Naive thymus-derived CD4-positive, alpha-beta T cell (primary cell): Measurements from ENCODE around the gene CXCR6. TPM values are rescaled to one million over a fixed set of nuclear protein-coding genes. Genes with fewer than 3 reads are reported as not detected.

Experiments
- ATAC-seq: fragments of 150-1000 bp; cut with Tn5 transposase; 2 replicates; pipeline ENCODE4 v1.10.0; 2021; ENCODE audit warnings: mild to moderate bottlenecking, moderate library complexity
- CTCF ChIA-PET: fragments of 350-600 bp; sonication (Branson Sonifier 250); formaldehyde crosslinking; loops from one replicate; lab custom pipeline; 2021; ENCODE audit warnings: antibody characterized with exemption; lab: Charles Lee
- POLR2A ChIA-PET: fragments of 350-600 bp; sonication (Branson Sonifier 250); formaldehyde crosslinking; loops from one replicate; lab custom pipeline; 2021; ENCODE audit warnings: antibody characterized with exemption, inconsistent platforms; lab: Charles Lee
- DNase-seq, 9 donors: peaks; one replicate each; pipeline versions ENCODE4 v3.0.0 to v3.0.0-alpha.2; 2020 to 2022; ENCODE audit warnings: mixed read lengths in 1 of 9
- H3K27ac ChIP-seq: one replicate; pipeline ENCODE4 v1.7.0; 2013; ENCODE audit warnings: mild to moderate bottlenecking, low read depth, low read length, moderate library complexity
- H3K27me3 ChIP-seq, 2 donors: one replicate each; pipeline ENCODE4 v1.7.0; 2013; ENCODE audit warnings: low read length in 2 of 2, mild to moderate bottlenecking in 2 of 2, moderate library complexity in 2 of 2; ENCODE audit not compliant: control insufficient read depth in 2 of 2, insufficient read depth in 2 of 2
- H3K36me3 ChIP-seq, 3 experiments: 1 replicate in 2 of 3; 2 replicates in 1 of 3; pipeline ENCODE4 v1.7.0; 2013; ENCODE audit warnings: low read length in 3 of 3, mild to moderate bottlenecking in 3 of 3, moderate library complexity in 1 of 3; ENCODE audit not compliant: insufficient read depth in 3 of 3, control insufficient read depth in 2 of 3
- H3K4me1 ChIP-seq, 2 donors: one replicate each; pipeline ENCODE4 v1.7.0; 2013; ENCODE audit warnings: low read length in 2 of 2, mild to moderate bottlenecking in 2 of 2, moderate library complexity in 1 of 2; ENCODE audit not compliant: control insufficient read depth in 2 of 2, insufficient read depth in 2 of 2
- H3K4me3 ChIP-seq: 2 replicates; pipeline ENCODE4 v1.7.0; 2013; ENCODE audit warnings: mild to moderate bottlenecking, low read length
- H3K9me3 ChIP-seq, 3 experiments: 1 replicate in 2 of 3; 2 replicates in 1 of 3; pipeline ENCODE4 v1.7.0; 2013; ENCODE audit warnings: low read length in 3 of 3; ENCODE audit not compliant: control insufficient read depth in 2 of 3
- H3K27ac Mint-ChIP-seq, 9 donors: one replicate each; pipeline ENCODE4 v1.8.0; 2020 to 2022; ENCODE audit warnings: mixed read lengths in 9 of 9, mild to moderate bottlenecking in 8 of 9, moderate library complexity in 5 of 9, inconsistent platforms in 2 of 9
- H3K27me3 Mint-ChIP-seq, 5 donors: one replicate each; pipeline ENCODE4 v1.8.0; 2021 to 2022; ENCODE audit warnings: mixed read lengths in 5 of 5, mild to moderate bottlenecking in 1 of 5
- H3K36me3 Mint-ChIP-seq, 5 donors: one replicate each; pipeline ENCODE4 v1.8.0; 2020 to 2022; ENCODE audit warnings: mixed read lengths in 5 of 5, mild to moderate bottlenecking in 3 of 5, inconsistent platforms in 1 of 5
- H3K4me1 Mint-ChIP-seq, 7 donors: one replicate each; pipeline ENCODE4 v1.8.0; 2020 to 2022; ENCODE audit warnings: mixed read lengths in 7 of 7, mild to moderate bottlenecking in 3 of 7, inconsistent platforms in 1 of 7
- H3K4me3 Mint-ChIP-seq, 10 donors: one replicate each; pipeline ENCODE4 v1.8.0; 2020 to 2022; ENCODE audit warnings: mild to moderate bottlenecking in 10 of 10, mixed read lengths in 10 of 10, moderate library complexity in 6 of 10, inconsistent platforms in 2 of 10
- H3K9me3 Mint-ChIP-seq, 11 donors: one replicate each; pipeline ENCODE4 v1.8.0; 2020 to 2022; ENCODE audit warnings: mixed read lengths in 11 of 11, mild to moderate bottlenecking in 4 of 11, inconsistent platforms in 1 of 11, moderate library complexity in 1 of 11
- intact Hi-C, 2 donors: fragments of 100-400 bp; cut with micrococcal nuclease; formaldehyde crosslinking; loops; one replicate each; pipeline ENCODE4 v1.15.1; 2023
- polyA plus RNA-seq, 2 donors: library from polyadenylated mRNA; unstranded; fragments of 300-500 nt; fragmentation: Illumina TruSeq; gene quantifications; one replicate each; pipeline ENCODE4 v1.2.3, GENCODE V29; 2021
- total RNA-seq, 6 experiments: library from RNA in 5 of 6; stranded (reverse) in 5 of 6; gene quantifications; 1 replicate in 5 of 6; 2 replicates in 1 of 6; pipeline ENCODE4 v1.2.3 and lab custom pipeline; 2021 to 2026

Gene CXCR6
- total and polyA plus RNA-seq, 7 experiments from 2014 or later = 0.12 to 33.7 (median 0.23) TPM; not detected in 1

GRCh38 chr3:45937206-45938042, 5.8 kb upstream of the CXCR6 start:
- Mint-ChIP-seq H3K27me3 (no peaks in the 10 kb centered on the region), H3K4me1 (peaks cover 10 to 30% (median 15%) of the 10 kb centered on the region in 7 donors), H3K36me3 (peaks cover 7 to 60% (median 34%) of the 10 kb centered on the region in 5 donors), H3K9me3 (peaks cover 0 to 6% (median 0%) of the 10 kb centered on the region in 11 donors), H3K27ac (no peak overlapping the region), H3K4me3 (no peak overlapping the region)
- no peaks in the 10 kb centered on the region for H3K27me3 ChIP-seq
- ChIA-PET CTCF (interaction anchor here (0.6 to 19.0 kb wide), 8 partner anchors 9 to 441 kb away, joined by 3 to 336 read pairs (median 3); partner anchors contain the start of gene FYCO1), POLR2A (interaction anchor here (0.6 to 1.3 kb wide), 3 partner anchors 59 to 142 kb away, joined by 3 read pairs; partner anchors contain the start of gene FYCO1)
- no peak overlapping the region for H3K27ac ChIP-seq
- ATAC-seq (no peak), DNase-seq (no peak)
- peaks cover 5 to 20% of the 10 kb centered on the region in 2 donors for H3K4me1 ChIP-seq
- no peaks in the 10 kb centered on the region for H3K9me3 ChIP-seq
- peaks cover 0 to 51% (median 14%) of the 10 kb centered on the region in 3 experiments for H3K36me3 ChIP-seq
- intact Hi-C loops = loop anchor here (1.0 to 2.0 kb wide), 6 partner anchors 39 to 441 kb away; partner anchors contain the start of genes CCR1 (in 1 of the 2), CCR5 (in 1 of the 2) and FYCO1 (in 1 of the 2)
- H3K4me3 ChIP-seq = no peak overlapping the region

GRCh38 chr3:45938043-45938435, 5.2 kb upstream of the CXCR6 start:
- peaks cover 0 to 6% (median 0%) of the 10 kb centered on the region in 11 donors for H3K9me3 Mint-ChIP-seq
- intact Hi-C loops = loop anchor here (1.0 to 2.0 kb wide), 6 partner anchors 38 to 441 kb away; partner anchors contain the start of genes CCR1 (in 1 of the 2), CCR5 (in 1 of the 2) and FYCO1 (in 1 of the 2)

GRCh38 chr3:45938864-45939263, 4.4 kb upstream of the CXCR6 start:
- POLR2A ChIA-PET = interaction anchor here (1.1 to 1.4 kb wide), 4 partner anchors 55 to 147 kb away, joined by 3 to 8 read pairs (median 6); no protein-coding TSS in a partner anchor
- Mint-ChIP-seq H3K27ac (peak overlapping the region in 1 of 9 donors; percentile 3), H3K4me3 (no peak overlapping the region), H3K27me3 (no peaks in the 10 kb centered on the region), H3K4me1 (peaks cover 21 to 44% (median 30%) of the 10 kb centered on the region in 7 donors), H3K9me3 (peaks cover 0 to 6% (median 0%) of the 10 kb centered on the region in 11 donors), H3K36me3 (peaks cover 7 to 56% (median 25%) of the 10 kb centered on the region in 5 donors)
- DNase-seq (peak; percentile 58 to 84 (median 79)), ATAC-seq (peak; percentile 92)
- Histone ChIP-seq H3K4me1 (peaks cover 15 to 32% of the 10 kb centered on the region in 2 donors), H3K27me3 (no peaks in the 10 kb centered on the region), H3K9me3 (no peaks in the 10 kb centered on the region), H3K4me3 (no peak overlapping the region), H3K36me3 (peaks cover 0 to 38% (median 14%) of the 10 kb centered on the region in 3 experiments), H3K27ac (no peak overlapping the region)
- intact Hi-C loops = loop anchor here (1.0 to 2.0 kb wide), 6 partner anchors 37 to 440 kb away; partner anchors contain the start of genes CCR1 (in 1 of the 2), CCR5 (in 1 of the 2) and FYCO1 (in 1 of the 2)
- CTCF ChIA-PET = interaction anchor here (0.5 to 19.0 kb wide), 25 partner anchors 8 to 549 kb away, joined by 3 to 336 read pairs (median 3); partner anchors contain the start of gene CCR5

More at GRCh38 chr3:45938043-45938435, 5.2 kb upstream of the CXCR6 start:
- no peak overlapping the region for H3K4me3 ChIP-seq
- H3K9me3 ChIP-seq = no peaks in the 10 kb centered on the region
- ATAC-seq = no peak
- H3K27me3 ChIP-seq = no peaks in the 10 kb centered on the region
- Mint-ChIP-seq H3K27me3 (no peaks in the 10 kb centered on the region), H3K4me1 (peaks cover 15 to 36% (median 21%) of the 10 kb centered on the region in 7 donors), H3K36me3 (peaks cover 7 to 60% (median 33%) of the 10 kb centered on the region in 5 donors), H3K27ac (no peak overlapping the region), H3K4me3 (no peak overlapping the region)
- peaks cover 0 to 45% (median 14%) of the 10 kb centered on the region in 3 experiments for H3K36me3 ChIP-seq
- ChIA-PET POLR2A (interaction anchor here (0.6 to 1.4 kb wide), 6 partner anchors 56 to 141 kb away, joined by 3 to 8 read pairs (median 4); partner anchors contain the start of gene FYCO1), CTCF (interaction anchor here (0.5 to 19.0 kb wide), 14 partner anchors 36 to 440 kb away, joined by 3 to 336 read pairs (median 4); partner anchors contain the start of gene CCR5)
- H3K27ac ChIP-seq = no peak overlapping the region
- H3K4me1 ChIP-seq = peaks cover 7 to 26% of the 10 kb centered on the region in 2 donors
- DNase-seq = no peak

GRCh38 chr3:45939341-45939771, 3.9 kb upstream of the CXCR6 start:
- DNase-seq = no peak

GRCh38 chr3:45940004-45940780, 3.1 kb upstream of the CXCR6 start:
- Histone ChIP-seq H3K4me1 (peaks cover 19 to 45% of the 10 kb centered on the region in 2 donors), H3K27ac (no peak overlapping the region), H3K36me3 (peaks cover 0 to 31% (median 11%) of the 10 kb centered on the region in 3 experiments), H3K9me3 (no peaks in the 10 kb centered on the region), H3K4me3 (no peak overlapping the region), H3K27me3 (no peaks in the 10 kb centered on the region)
- no peak for ATAC-seq
- Mint-ChIP-seq H3K36me3 (peaks cover 5 to 52% (median 13%) of the 10 kb centered on the region in 5 donors), H3K4me3 (no peak overlapping the region), H3K27me3 (no peaks in the 10 kb centered on the region), H3K4me1 (peaks cover 21 to 51% (median 37%) of the 10 kb centered on the region in 7 donors), H3K27ac (peak overlapping the region in 2 of 9 donors; percentile 30 to 58), H3K9me3 (peaks cover 0 to 6% (median 0%) of the 10 kb centered on the region in 11 donors)
- no peak for DNase-seq
- ChIA-PET CTCF (interaction anchor here (0.9 to 19.0 kb wide), 6 partner anchors 9 to 430 kb away, joined by 3 to 336 read pairs (median 4); partner anchors contain the start of gene CCR5), POLR2A (interaction anchor here (4.0 kb wide), 1 partner anchor 138 kb away, joined by 17 read pairs; no protein-coding TSS in a partner anchor)
- intact Hi-C loops = no loop called here

More at GRCh38 chr3:45939341-45939771, 3.9 kb upstream of the CXCR6 start:
- ATAC-seq = peak; percentile 8
- Histone ChIP-seq H3K27ac (no peak overlapping the region), H3K36me3 (peaks cover 0 to 34% (median 14%) of the 10 kb centered on the region in 3 experiments), H3K9me3 (no peaks in the 10 kb centered on the region), H3K4me1 (peaks cover 19 to 36% of the 10 kb centered on the region in 2 donors), H3K27me3 (no peaks in the 10 kb centered on the region), H3K4me3 (no peak overlapping the region)
- H3K4me1 Mint-ChIP-seq = peaks cover 20 to 46% (median 31%) of the 10 kb centered on the region in 7 donors
- H3K27ac Mint-ChIP-seq = peak overlapping the region in 2 of 9 donors; percentile 3 to 6
- ChIA-PET CTCF (interaction anchor here (0.8 to 19.0 kb wide), 24 partner anchors 8 to 439 kb away, joined by 3 to 336 read pairs (median 3); partner anchors contain the start of gene CCR5), POLR2A (interaction anchor here (1.1 to 1.4 kb wide), 4 partner anchors 55 to 146 kb away, joined by 3 to 8 read pairs (median 6); no protein-coding TSS in a partner anchor)
- H3K27me3 Mint-ChIP-seq = no peaks in the 10 kb centered on the region
- intact Hi-C loops = loop anchor here (2.0 kb wide), 3 partner anchors 269 to 439 kb away; partner anchors contain the start of genes CCR1 (in 1 of the 2) and CCR5 (in 1 of the 2)
- H3K4me3 Mint-ChIP-seq = no peak overlapping the region
- H3K9me3 Mint-ChIP-seq = peaks cover 0 to 6% (median 0%) of the 10 kb centered on the region in 11 donors
- peaks cover 7 to 52% (median 20%) of the 10 kb centered on the region in 5 donors for H3K36me3 Mint-ChIP-seq
